KMS-11 (cell line): ENCODE measurements around the gene TRAK1.

ENCODE experiments used
- H2AFZ ChIP-seq: fragments of 200-600 bp; sonication (generic); 2 replicates; pipeline ENCODE4 v1.6.1; 2016; ENCODE audit warnings: antibody characterized with exemption, mixed run types, low read depth
- H3K27ac ChIP-seq: fragments of 200-600 bp; sonication (generic); 2 replicates; pipeline ENCODE4 v1.6.1; 2016; ENCODE audit warnings: mild to moderate bottlenecking, mixed run types
- H3K27me3 ChIP-seq: fragments of 200-600 bp; sonication (generic); 2 replicates; pipeline ENCODE4 v1.6.1; 2017; ENCODE audit warnings: mild to moderate bottlenecking, low read depth, mixed run types, moderate library complexity; ENCODE audit not compliant: insufficient read depth
- H3K36me3 ChIP-seq: fragments of 200-600 bp; sonication (generic); 2 replicates; pipeline ENCODE4 v1.6.1; 2017; ENCODE audit warnings: mild to moderate bottlenecking, mixed run types; ENCODE audit not compliant: insufficient read depth
- H3K4me1 ChIP-seq: fragments of 200-600 bp; sonication (generic); 2 replicates; pipeline ENCODE4 v1.6.1; 2016; ENCODE audit warnings: mild to moderate bottlenecking, low read depth, mixed run types; ENCODE audit not compliant: poor library complexity, severe bottlenecking
- H3K4me2 ChIP-seq: fragments of 200-600 bp; sonication (generic); 2 replicates; pipeline ENCODE4 v1.7.0; 2016; ENCODE audit warnings: mild to moderate bottlenecking, mixed run types
- H3K4me3 ChIP-seq: fragments of 200-600 bp; sonication (generic); IDR thresholded peaks from 2 replicates; pipeline ENCODE4 v1.6.1; 2017; ENCODE audit warnings: low read depth, low read length, mixed read lengths; ENCODE audit not compliant: insufficient read depth
- H3K79me2 ChIP-seq: fragments of 200-600 bp; sonication (generic); 2 replicates; pipeline ENCODE4 v1.6.1; 2016; ENCODE audit warnings: low read depth, mixed run types; ENCODE audit not compliant: insufficient read depth
- H3K9ac ChIP-seq: fragments of 200-600 bp; sonication (generic); 2 replicates; pipeline ENCODE4 v1.6.1; 2016; ENCODE audit warnings: mild to moderate bottlenecking, mixed run types
- H4K20me1 ChIP-seq: fragments of 200-600 bp; sonication (generic); 2 replicates; pipeline ENCODE4 v1.6.1; 2016; ENCODE audit warnings: mild to moderate bottlenecking, mixed run types; ENCODE audit not compliant: insufficient read depth
- CTCF ChIP-seq: fragments of 200-600 bp; sonication (generic); conservative IDR thresholded peaks from 2 replicates; pipeline ENCODE4 v1.6.1; 2017; ENCODE audit warnings: low read depth, mild to moderate bottlenecking, antibody characterized with exemption, low read length, moderate library complexity, mixed read lengths

The TRAK1 gene

GRCh38 chr3:42148982-42149432 lies 57.9 kb downstream of the TRAK1 start:
- peaks cover 6% of the 10 kb centered on the region for H3K4me1 ChIP-seq
- H3K9ac ChIP-seq = no peak overlapping the region
- no peak overlapping the region for H3K4me3 ChIP-seq
- H2AFZ ChIP-seq = no peak overlapping the region
- no peak overlapping the region for H3K27ac ChIP-seq
- no peaks in the 10 kb centered on the region for H4K20me1 ChIP-seq
- H3K27me3 ChIP-seq = no peaks in the 10 kb centered on the region
- H3K4me2 ChIP-seq = no peak overlapping the region
- no peaks in the 10 kb centered on the region for H3K79me2 ChIP-seq
- no peaks in the 10 kb centered on the region for H3K36me3 ChIP-seq
- no peak for TF ChIP-seq CTCF

- no peak overlapping the region for H2AFZ ChIP-seq
- H3K4me2 ChIP-seq = no peak overlapping the region
- no peaks in the 10 kb centered on the region for H3K36me3 ChIP-seq
- no peaks in the 10 kb centered on the region for H3K27me3 ChIP-seq
- no peak overlapping the region for H3K27ac ChIP-seq
- peaks cover 6% of the 10 kb centered on the region for H3K4me1 ChIP-seq
- no peak overlapping the region for H3K4me3 ChIP-seq
- H3K79me2 ChIP-seq = no peaks in the 10 kb centered on the region
- no peak overlapping the region for H3K9ac ChIP-seq
- no peak for TF ChIP-seq CTCF
- no peaks in the 10 kb centered on the region for H4K20me1 ChIP-seq
Measured at GRCh38 chr3:42149532-42149931, 58.4 kb downstream of the TRAK1 start.

GRCh38 chr3:42149975-42150374 lies 58.8 kb downstream of the TRAK1 start:
- Histone ChIP-seq H4K20me1 (no peaks in the 10 kb centered on the region), H3K27ac (no peak overlapping the region), H3K4me2 (no peak overlapping the region), H3K27me3 (no peaks in the 10 kb centered on the region), H2AFZ (no peak overlapping the region), H3K4me3 (no peak overlapping the region), H3K79me2 (no peaks in the 10 kb centered on the region), H3K9ac (no peak overlapping the region), H3K36me3 (no peaks in the 10 kb centered on the region), H3K4me1 (peaks cover 6% of the 10 kb centered on the region)
- no peak for TF ChIP-seq CTCF

GRCh38 chr3:42151596-42152168 lies 60.5 kb downstream of the TRAK1 start:
- no peak overlapping the region for H3K9ac ChIP-seq
- H3K4me1 ChIP-seq = peaks cover 6% of the 10 kb centered on the region
- H3K4me2 ChIP-seq = no peak overlapping the region
- no peaks in the 10 kb centered on the region for H3K27me3 ChIP-seq
- H3K36me3 ChIP-seq = no peaks in the 10 kb centered on the region
- no peak overlapping the region for H3K27ac ChIP-seq
- H3K4me3 ChIP-seq = no peak overlapping the region
- no peak overlapping the region for H2AFZ ChIP-seq
- H3K79me2 ChIP-seq = no peaks in the 10 kb centered on the region
- TF ChIP-seq CTCF = no peak
- no peaks in the 10 kb centered on the region for H4K20me1 ChIP-seq
